ENCODE data around the gene ERBB4. TPM values are rescaled to one million over a fixed set of nuclear protein-coding genes. Genes with fewer than 3 reads are reported as not detected.

ERBB4 gene
- total and polyA plus RNA-seq, 2 of the 8 experiments (the other 6 are each of a cell fraction or from before 2014, with no cell fraction given) = 0.34 to 1.3 TPM

DNA sequence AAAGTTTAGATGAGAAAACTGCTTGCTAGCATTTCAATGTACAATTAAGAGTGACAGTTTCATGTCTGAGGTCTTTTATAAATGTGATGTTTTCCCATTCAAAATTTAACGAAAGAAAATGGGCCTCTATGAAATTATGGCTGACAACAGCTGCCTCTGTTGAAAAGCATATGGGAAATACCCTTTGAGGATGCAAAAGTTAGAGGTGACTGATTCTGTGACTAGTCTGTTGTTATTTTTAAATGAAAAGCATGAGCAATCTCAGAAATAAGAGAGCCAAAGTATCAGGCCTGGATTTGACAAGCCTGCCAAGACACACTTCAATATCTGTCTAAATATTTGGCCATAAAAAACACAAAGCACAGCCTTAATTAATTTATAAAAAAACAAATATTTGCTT, 580.8 kb downstream of the ERBB4 start:
- Histone ChIP-seq H3K4me2 (ENCODE audit: insufficient read depth in 1 of 2, low read depth in 2 of 2, low read length in 2 of 2) (no peak overlapping the region), H4K5ac (ENCODE audit: insufficient read length, low read depth, low read length) (no peak overlapping the region), H2BK12ac (ENCODE audit: low read depth, low read length) (no peak overlapping the region), H3K79me2 (ENCODE audit: control insufficient read depth in 1 of 2, insufficient read depth in 2 of 2, low read length in 2 of 2) (no peaks in the 10 kb centered on the region), H2AK5ac (ENCODE audit: low read depth, low read length) (no peak overlapping the region), H4K8ac (ENCODE audit: extremely low read depth, insufficient read depth, low read length) (no peak overlapping the region), H3K9ac (replicated peaks in 1 of 4; ENCODE audit: extremely low read depth in 1 of 4, low read depth in 3 of 4, low read length in 3 of 4) (no peak overlapping the region), H2BK20ac (ENCODE audit: low read length) (no peak overlapping the region), H4K91ac (replicated peaks; ENCODE audit: insufficient read length, low read length) (no peak overlapping the region), H3K4me1 (replicated peaks in 1 of 4; ENCODE audit: control insufficient read depth in 3 of 4, insufficient read depth in 4 of 4, low read length in 3 of 4) (no peaks in the 10 kb centered on the region), H3K79me1 (ENCODE audit: low read depth, low read length) (no peaks in the 10 kb centered on the region), H4K20me1 (replicated peaks in 1 of 2; ENCODE audit: control insufficient read depth in 1 of 2, insufficient read depth in 2 of 2, low read length in 2 of 2) (no peaks in the 10 kb centered on the region), H3K14ac (ENCODE audit: insufficient read length) (no peak overlapping the region), H3K27me3 (replicated peaks in 1 of 4; ENCODE audit: control insufficient read depth in 3 of 4, extremely low read depth in 1 of 4, insufficient read depth in 3 of 4, low read length in 3 of 4) (peaks cover 0 to 1% (median 0%) of the 10 kb centered on the region in 4 experiments; a peak in 1 of 7 replicates), H3K9me3 (ENCODE audit: insufficient read depth in 2 of 2, low read depth in 1 of 2, low read length in 1 of 2) (no peaks in the 10 kb centered on the region), H3K36me3 (ENCODE audit: control insufficient read depth in 2 of 4, insufficient read depth in 4 of 4, low read length in 3 of 4) (no peaks in the 10 kb centered on the region), H2BK5ac (ENCODE audit: low read depth, low read length) (no peak overlapping the region), H3K23me2 (ENCODE audit: low read depth, low read length) (no peaks in the 10 kb centered on the region; the same call in 1 of the 2 replicates), H3K4me3 (ENCODE audit: extremely low read depth in 1 of 4, insufficient read depth in 2 of 4, low read depth in 3 of 4, low read length in 4 of 4) (no peak overlapping the region), H3K4ac (replicated peaks; ENCODE audit: insufficient read length, low read depth, low read length) (no peak overlapping the region), H3K18ac (ENCODE audit: extremely low read depth, low read length) (no peak overlapping the region), H3K27ac (ENCODE audit: low read depth, low read length) (no peak overlapping the region), H3K23ac (ENCODE audit: insufficient read length) (no peak overlapping the region), H3K56ac (replicated peaks; ENCODE audit: insufficient read length, low read depth, low read length) (no peak overlapping the region), H2BK15ac (ENCODE audit: low read length) (no peak overlapping the region), H2BK120ac (replicated peaks; ENCODE audit: low read depth, low read length) (no peak overlapping the region), H2AFZ (ENCODE audit: low read length) (no peak overlapping the region)
- FAIRE-seq (no peak), DNase-seq (ENCODE audit: low read depth in 1 of 2, low spot score in 2 of 2) (no peak)
- no peak for TF ChIP-seq TCF12 (IDR thresholded peaks at IDR 0.05; ENCODE audit: low read depth, low read length)
- POLR2A ChIA-PET (ENCODE audit: partially characterized antibody) = no interaction called here
- CTCF ChIA-PET (ENCODE audit: partially characterized antibody) = no interaction called here
- WGBS, 2 experiments (ENCODE audit: extremely low coverage in 1 of 2, insufficient coverage in 1 of 2, insufficient read length in 1 of 2, insufficient replicate concordance in 2 of 2, low coverage in 1 of 2, low lambda C conversion rate in 2 of 2, missing lambda C conversion rate in 1 of 2) = 100% methylated on average over 1 of the region's 1 CpG; no CpG with 5 or more reads in 1 of the 2 experiments
